ENCODE results near the gene UQCRC1. TPM values are rescaled to one million over a fixed set of nuclear protein-coding genes. Genes with fewer than 3 reads are reported as not detected.

UQCRC1 gene
- polyA plus RNA-seq, 2 of the 4 experiments (the other 2 are of a cell fraction), result 256 to 279 TPM

- WGBS (ENCODE audit: missing lambda C conversion rate), result 98% methylated on average over 10 of the region's 15 CpGs
- ChIA-PET POLR2A (no interaction called here), CTCF (interaction anchor here (1.0 to 1.7 kb wide), 3 partner anchors 12 to 69 kb away, joined by 3 to 5 read pairs (median 4); no protein-coding TSS in a partner anchor)
- FAIRE-seq, result no peak
- Histone ChIP-seq H3K4me3 (no peak overlapping the region), H3K4me1 (peaks cover 34% of the 10 kb centered on the region), H3K9me3 (no peaks in the 10 kb centered on the region), H3K4me2 (no peak overlapping the region), H3K27ac (no peak overlapping the region)
- TF ChIP-seq USF2 (IDR thresholded peaks at IDR 0.05) (no peak), NPAS2 (CRISPR knock-in tag; IDR thresholded peaks at IDR 0.05; ENCODE audit: borderline replicate concordance) (no peak), RARB (CRISPR knock-in tag; IDR thresholded peaks at IDR 0.05) (no peak), ZNF302 (CRISPR knock-in tag; IDR thresholded peaks at IDR 0.05) (no peak), ZSCAN20 (CRISPR knock-in tag; IDR thresholded peaks at IDR 0.05) (no peak)
- no peak for DNase-seq (ENCODE audit: low read depth in 1 of 2, low spot score in 1 of 2)
- ATAC-seq, result no peak
Measured at GRCh38 chr3:48588230-48588629, 21.2 kb downstream of the UQCRC1 start.

- TF ChIP-seq PHF8 (IDR thresholded peaks at IDR 0.05; ENCODE audit: borderline replicate concordance, low read depth) (no peak), TP53 (CRISPR knock-in tag; IDR thresholded peaks at IDR 0.05) (no peak), RARB (CRISPR knock-in tag; IDR thresholded peaks at IDR 0.05) (no peak), BCL3 (IDR thresholded peaks at IDR 0.05) (no peak), EHMT2 (IDR thresholded peaks at IDR 0.05; ENCODE audit: low read depth) (no peak), KDM5A (IDR thresholded peaks at IDR 0.05) (no peak), FOSB (CRISPR knock-in tag; IDR thresholded peaks at IDR 0.05) (no peak), MYC (IDR thresholded peaks at IDR 0.05; ENCODE audit: borderline replicate concordance, low read length) (no peak), RCOR1 (IDR thresholded peaks at IDR 0.05; ENCODE audit: low read depth, low read length) (no peak), JUN (IDR thresholded peaks at IDR 0.05) (no peak), POLR2A (IDR thresholded peaks at IDR 0.05; ENCODE audit: low read length) (no peak), ZNF302 (CRISPR knock-in tag; IDR thresholded peaks at IDR 0.05) (no peak), E2F6 (IDR thresholded peaks at IDR 0.05; ENCODE audit: borderline replicate concordance, low read depth) (no peak), RFX5 (IDR thresholded peaks at IDR 0.05) (no peak), NR3C1 (IDR thresholded peaks at IDR 0.05) (no peak), ZFP36 (IDR thresholded peaks at IDR 0.05; ENCODE audit: borderline replicate concordance, partially characterized antibody) (no peak), ESRRA (IDR thresholded peaks at IDR 0.05; ENCODE audit: borderline replicate concordance, low read length) (no peak), ATOH8 (CRISPR knock-in tag; IDR thresholded peaks at IDR 0.05; ENCODE audit: low read depth) (no peak), REST (IDR thresholded peaks at IDR 0.05) (no peak), MAZ (IDR thresholded peaks at IDR 0.05; ENCODE audit: borderline replicate concordance, low read depth, low read length) (no peak)
- WGBS (ENCODE audit: missing lambda C conversion rate), result 92% methylated on average over 3 of the region's 11 CpGs
- H3K4me3 ChIP-seq, result no peak overlapping the region
- peaks cover 28% of the 10 kb centered on the region for H3K4me1 ChIP-seq
- H3K9me3 ChIP-seq, result no peaks in the 10 kb centered on the region
- no peak overlapping the region for H3K27ac ChIP-seq
- DNase-seq (ENCODE audit: low read depth in 1 of 2, low spot score in 1 of 2) (no peak), ATAC-seq (0 out of 6 replicates have a peak, but pooled peaks of 1 of the 2 experiments have one; percentile 3), FAIRE-seq (no peak)
- ChIA-PET POLR2A (no interaction called here), CTCF (interaction anchor here (1.0 to 1.7 kb wide), 2 partner anchors 11 to 69 kb away, joined by 3 to 5 read pairs; no protein-coding TSS in a partner anchor)
- H3K4me2 ChIP-seq, result no peak overlapping the region
Measured at GRCh38 chr3:48587686-48588085, 21.8 kb downstream of the UQCRC1 start.

Measured in A549 (cell line).